Activated CD4-positive, alpha-beta T cell treated with anti-CD3 and anti-CD28 coated beads, Interleukin-2, amount 10 ng/mL, durations not matched to agents 24 days and 14 days (primary cell): Measurements from ENCODE around the gene GLP1R. TPM values are rescaled to one million over a fixed set of nuclear protein-coding genes. Genes with fewer than 3 reads are reported as not detected.

Experiments
- DNase-seq: peaks from one replicate; pipeline ENCODE4 v3.0.0; 2022
- H3K27ac Mint-ChIP-seq: one replicate; pipeline ENCODE4 v1.8.0; 2022; ENCODE audit warnings: mild to moderate bottlenecking, mixed read lengths
- H3K27me3 Mint-ChIP-seq: one replicate; pipeline ENCODE4 v1.8.0; 2022; ENCODE audit warnings: mixed read lengths
- H3K36me3 Mint-ChIP-seq: one replicate; pipeline ENCODE4 v1.8.0; 2022; ENCODE audit warnings: low read depth, mild to moderate bottlenecking, mixed read lengths
- H3K4me1 Mint-ChIP-seq: one replicate; pipeline ENCODE4 v1.8.0; 2021; ENCODE audit warnings: mixed read lengths
- H3K4me3 Mint-ChIP-seq: one replicate; pipeline ENCODE4 v1.8.0; 2022; ENCODE audit warnings: mild to moderate bottlenecking, moderate library complexity, mixed read lengths
- H3K9me3 Mint-ChIP-seq: one replicate; pipeline ENCODE4 v1.8.0; 2021; ENCODE audit warnings: mixed read lengths
- intact Hi-C: fragments of 100-400 bp; cut with micrococcal nuclease; formaldehyde crosslinking; loops from one replicate; pipeline ENCODE4 v1.15.1; 2023
- total RNA-seq: library from RNA; stranded (reverse); gene quantifications from 2 replicates; pipeline ENCODE4 v1.2.3, GENCODE V29; 2022

Gene GLP1R
- total RNA-seq, 1 donor from 2014 or later = 0.09 TPM

DNA sequence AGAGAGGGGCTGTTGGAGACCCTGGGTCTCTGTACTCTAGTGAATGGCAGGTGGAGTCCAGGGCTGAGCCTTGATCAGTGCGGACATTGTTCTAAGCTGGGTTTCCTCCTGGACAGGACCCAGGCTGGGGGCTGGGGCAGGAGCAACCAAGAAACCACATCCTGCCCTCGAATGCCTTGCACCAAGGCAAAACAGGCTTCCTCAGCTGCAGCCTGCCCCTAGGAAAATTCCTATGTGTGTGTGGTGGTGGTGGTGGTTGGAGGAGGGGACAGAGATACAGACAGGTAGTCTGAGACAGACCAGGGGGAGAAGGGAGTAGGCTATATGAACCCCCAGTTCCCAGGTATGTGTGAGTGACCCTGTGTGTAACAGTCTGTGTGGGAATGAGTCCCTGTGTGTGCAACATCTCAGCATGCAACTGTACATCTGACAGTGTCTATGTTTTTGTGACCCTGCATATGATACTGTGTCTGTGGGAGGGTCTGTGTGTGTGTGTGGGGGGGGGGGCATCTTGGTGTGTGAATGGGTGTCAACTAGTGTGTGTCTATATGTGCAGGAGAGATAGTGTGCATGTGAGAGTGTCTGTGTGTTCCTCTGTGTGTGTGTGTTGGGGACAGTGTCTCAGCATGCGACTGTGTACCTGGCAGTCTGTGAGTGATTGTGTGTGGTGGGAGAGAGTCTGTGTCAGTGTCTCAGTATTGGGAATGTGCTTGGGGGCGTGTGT, 3.0 kb downstream of the GLP1R start:
- intact Hi-C loops = no loop called here
- Mint-ChIP-seq H3K4me1 (peaks cover 17% of the 10 kb centered on the region), H3K36me3 (no peaks in the 10 kb centered on the region), H3K27ac (no peak overlapping the region), H3K4me3 (no peak overlapping the region), H3K27me3 (peaks cover 42% of the 10 kb centered on the region), H3K9me3 (no peaks in the 10 kb centered on the region)
- DNase-seq = no peak

DNA sequence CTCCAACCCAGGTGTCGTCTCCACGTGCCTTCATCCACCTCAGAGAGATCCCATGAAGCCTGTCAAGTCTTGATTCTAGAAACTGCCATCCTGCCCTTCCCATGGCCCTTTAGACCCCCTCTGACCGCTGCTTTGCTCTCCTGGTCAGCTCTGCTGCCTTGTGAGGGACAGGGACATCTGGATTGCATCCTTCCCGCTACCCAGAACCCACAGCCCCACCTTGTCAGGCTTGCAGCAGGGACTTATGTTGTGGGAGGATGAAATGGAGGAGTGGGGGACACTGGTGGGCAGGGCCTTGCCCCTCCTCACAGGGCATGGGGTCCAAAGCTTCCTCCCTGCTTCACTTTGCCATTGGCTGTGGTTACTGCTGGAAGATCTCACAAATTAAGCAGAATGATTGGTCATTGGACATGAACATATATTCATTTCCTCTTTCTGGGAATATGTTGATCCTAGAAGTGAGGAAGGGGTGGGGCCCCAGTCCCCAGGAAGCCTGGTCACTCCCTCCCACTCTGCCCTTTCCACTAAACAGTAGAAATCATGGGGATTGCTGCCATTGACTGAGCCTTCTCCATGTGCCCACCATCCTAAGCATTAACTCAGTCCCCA, 4.5 kb downstream of the GLP1R start:
- H3K36me3 Mint-ChIP-seq = no peaks in the 10 kb centered on the region
- peaks cover 28% of the 10 kb centered on the region for H3K27me3 Mint-ChIP-seq
- H3K4me3 Mint-ChIP-seq = no peak overlapping the region
- peaks cover 17% of the 10 kb centered on the region for H3K4me1 Mint-ChIP-seq
- DNase-seq = no peak
- intact Hi-C loops = no loop called here
- H3K9me3 Mint-ChIP-seq = no peaks in the 10 kb centered on the region
- no peak overlapping the region for H3K27ac Mint-ChIP-seq

DNA sequence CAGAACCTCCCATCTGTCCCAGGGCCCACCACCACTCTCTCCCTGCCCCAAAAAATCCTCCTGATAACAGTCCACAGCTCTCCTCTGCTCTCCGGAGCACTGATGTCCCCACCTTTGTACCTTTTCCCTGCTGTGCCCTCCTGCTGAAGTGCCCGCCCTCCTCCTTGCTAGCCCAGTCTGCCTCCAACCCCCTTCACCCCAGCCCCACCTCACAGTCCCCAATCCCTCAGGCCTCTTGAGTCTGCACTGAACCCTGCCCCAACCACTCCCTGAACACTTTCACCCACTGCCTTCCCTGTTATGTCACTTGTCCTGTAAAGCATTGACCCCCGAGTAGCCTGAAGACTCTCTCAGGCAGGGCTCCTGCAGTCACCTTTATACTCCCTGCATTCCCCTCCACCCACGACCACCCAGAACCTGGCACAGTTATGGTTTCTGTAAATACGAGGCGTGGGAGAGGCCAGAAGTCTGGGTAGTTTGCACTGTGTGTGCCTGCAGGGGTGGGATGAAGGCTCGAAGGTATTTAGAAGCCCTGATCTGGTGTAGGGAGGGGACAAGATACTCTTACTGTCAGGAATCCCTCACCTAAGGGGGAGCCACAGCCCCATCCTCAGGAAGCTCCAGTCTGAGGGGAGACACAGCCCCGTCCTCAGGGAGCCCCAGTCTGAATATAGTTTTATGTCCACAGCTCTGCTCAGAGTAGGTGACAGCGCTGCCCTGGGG, 5.4 kb downstream of the GLP1R start:
- no peaks in the 10 kb centered on the region for H3K36me3 Mint-ChIP-seq

DNA sequence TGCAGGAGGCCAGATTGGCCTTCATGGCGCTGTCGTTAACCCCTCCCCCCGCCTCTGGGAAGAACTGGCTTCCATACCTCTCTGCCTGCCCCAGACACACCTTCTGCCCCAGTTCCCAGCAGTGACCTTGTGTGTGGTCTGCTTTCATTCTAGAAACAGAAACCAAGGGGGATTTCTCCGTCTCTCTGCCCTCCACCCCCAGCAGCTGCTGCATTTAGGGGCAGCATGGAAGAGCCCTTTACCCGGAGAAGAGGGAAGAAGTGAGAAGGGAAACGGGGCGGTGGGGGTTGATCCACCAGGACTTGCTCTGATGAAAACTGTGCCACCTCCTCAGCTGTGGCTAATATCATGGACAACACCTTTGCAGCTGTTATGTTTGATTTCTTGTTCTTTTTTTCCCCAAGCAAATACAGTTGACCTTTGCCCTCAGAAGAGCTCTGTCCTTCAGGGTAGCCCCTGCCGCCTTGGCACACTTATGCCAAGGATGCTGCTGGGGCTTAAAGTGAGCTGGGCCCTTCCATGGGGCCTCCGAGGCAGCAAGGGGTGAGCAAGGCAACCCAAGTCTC, 6.1 kb downstream of the GLP1R start:
- Mint-ChIP-seq H3K27ac (no peak overlapping the region), H3K36me3 (no peaks in the 10 kb centered on the region), H3K27me3 (peaks cover 22% of the 10 kb centered on the region), H3K4me1 (peaks cover 15% of the 10 kb centered on the region), H3K4me3 (no peak overlapping the region), H3K9me3 (no peaks in the 10 kb centered on the region)
- intact Hi-C loops = no loop called here
- no peak for DNase-seq

More for the DNA sequence above, 5.4 kb downstream of the GLP1R start:
- Mint-ChIP-seq H3K4me1 (peaks cover 17% of the 10 kb centered on the region), H3K27me3 (peaks cover 29% of the 10 kb centered on the region), H3K9me3 (no peaks in the 10 kb centered on the region), H3K27ac (no peak overlapping the region), H3K4me3 (no peak overlapping the region)
- intact Hi-C loops = no loop called here
- DNase-seq = no peak

DNA sequence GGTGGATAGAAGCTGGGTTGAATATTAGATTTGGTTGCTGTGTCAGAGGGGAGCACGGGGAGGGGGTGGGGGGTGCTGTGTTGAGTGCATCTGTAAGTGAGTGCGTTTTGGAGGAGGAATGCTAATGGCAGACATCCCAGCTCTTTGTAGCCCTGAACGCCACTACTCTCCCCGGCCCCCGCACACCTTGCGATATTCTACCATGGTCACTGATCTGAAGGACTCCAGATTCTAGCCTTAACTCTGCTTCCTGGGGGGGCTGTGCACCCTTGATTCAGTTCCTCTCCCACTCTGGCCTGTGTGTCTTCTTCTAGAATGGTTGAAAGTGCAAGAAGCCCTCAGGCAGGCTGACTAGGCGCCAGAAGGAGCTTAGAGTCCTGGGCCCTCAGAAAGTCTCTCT, 7.1 kb downstream of the GLP1R start:
- H3K4me3 Mint-ChIP-seq = no peak overlapping the region
- no peak for DNase-seq

DNA sequence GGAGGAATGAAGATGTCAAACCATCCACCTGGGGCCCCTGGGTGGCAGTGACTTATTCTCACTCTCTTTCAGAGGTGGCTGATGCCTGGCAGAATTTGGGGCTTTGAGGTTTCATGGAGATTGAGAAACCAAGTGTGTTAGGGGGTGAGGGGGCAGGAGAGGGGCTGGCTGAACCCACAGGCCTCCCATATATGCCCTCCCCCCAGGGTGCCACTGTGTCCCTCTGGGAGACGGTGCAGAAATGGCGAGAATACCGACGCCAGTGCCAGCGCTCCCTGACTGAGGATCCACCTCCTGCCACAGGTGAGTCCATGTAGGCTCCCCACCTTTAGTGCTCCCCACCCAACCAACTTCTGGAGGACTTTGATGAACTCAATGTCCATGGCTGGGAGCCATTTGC, 7.6 kb downstream of the GLP1R start:
- no peak for DNase-seq
- Mint-ChIP-seq H3K36me3 (no peaks in the 10 kb centered on the region), H3K9me3 (no peaks in the 10 kb centered on the region)

More for the DNA sequence above, 7.1 kb downstream of the GLP1R start:
- no peaks in the 10 kb centered on the region for H3K9me3 Mint-ChIP-seq
- intact Hi-C loops = no loop called here
- peaks cover 21% of the 10 kb centered on the region for H3K27me3 Mint-ChIP-seq
- H3K27ac Mint-ChIP-seq = no peak overlapping the region
- peaks cover 11% of the 10 kb centered on the region for H3K4me1 Mint-ChIP-seq
- no peaks in the 10 kb centered on the region for H3K36me3 Mint-ChIP-seq

DNA sequence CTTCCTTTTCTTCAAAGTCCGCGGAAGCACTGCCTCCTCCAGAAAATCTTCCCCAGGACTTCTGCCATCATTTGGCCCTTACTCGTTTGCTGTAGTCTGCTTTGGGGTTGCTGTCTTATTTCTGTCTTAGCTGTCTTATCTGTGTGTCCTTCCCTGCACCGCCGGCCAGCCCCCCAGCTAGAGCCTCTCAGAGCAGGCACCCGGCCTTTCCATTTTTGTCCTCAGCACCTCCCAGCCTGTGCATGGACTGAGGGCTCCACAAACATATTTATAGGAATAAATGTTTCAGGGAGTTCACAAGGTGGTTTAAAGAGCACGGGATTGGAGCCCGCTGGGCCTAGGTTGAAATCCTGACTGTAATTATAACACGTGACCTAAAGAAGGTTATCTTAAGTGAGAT, 8.1 kb downstream of the GLP1R start:
- H3K4me3 Mint-ChIP-seq = no peak overlapping the region
- no peaks in the 10 kb centered on the region for H3K36me3 Mint-ChIP-seq
- H3K27ac Mint-ChIP-seq = no peak overlapping the region
- DNase-seq = no peak
- H3K9me3 Mint-ChIP-seq = no peaks in the 10 kb centered on the region
- intact Hi-C loops = no loop called here
- H3K27me3 Mint-ChIP-seq = peaks cover 24% of the 10 kb centered on the region
- H3K4me1 Mint-ChIP-seq = peaks cover 4% of the 10 kb centered on the region

More for the DNA sequence above, 7.6 kb downstream of the GLP1R start:
- Mint-ChIP-seq H3K27me3 (peaks cover 25% of the 10 kb centered on the region), H3K4me1 (peaks cover 7% of the 10 kb centered on the region), H3K27ac (no peak overlapping the region), H3K4me3 (no peak overlapping the region)
- intact Hi-C loops = no loop called here

DNA sequence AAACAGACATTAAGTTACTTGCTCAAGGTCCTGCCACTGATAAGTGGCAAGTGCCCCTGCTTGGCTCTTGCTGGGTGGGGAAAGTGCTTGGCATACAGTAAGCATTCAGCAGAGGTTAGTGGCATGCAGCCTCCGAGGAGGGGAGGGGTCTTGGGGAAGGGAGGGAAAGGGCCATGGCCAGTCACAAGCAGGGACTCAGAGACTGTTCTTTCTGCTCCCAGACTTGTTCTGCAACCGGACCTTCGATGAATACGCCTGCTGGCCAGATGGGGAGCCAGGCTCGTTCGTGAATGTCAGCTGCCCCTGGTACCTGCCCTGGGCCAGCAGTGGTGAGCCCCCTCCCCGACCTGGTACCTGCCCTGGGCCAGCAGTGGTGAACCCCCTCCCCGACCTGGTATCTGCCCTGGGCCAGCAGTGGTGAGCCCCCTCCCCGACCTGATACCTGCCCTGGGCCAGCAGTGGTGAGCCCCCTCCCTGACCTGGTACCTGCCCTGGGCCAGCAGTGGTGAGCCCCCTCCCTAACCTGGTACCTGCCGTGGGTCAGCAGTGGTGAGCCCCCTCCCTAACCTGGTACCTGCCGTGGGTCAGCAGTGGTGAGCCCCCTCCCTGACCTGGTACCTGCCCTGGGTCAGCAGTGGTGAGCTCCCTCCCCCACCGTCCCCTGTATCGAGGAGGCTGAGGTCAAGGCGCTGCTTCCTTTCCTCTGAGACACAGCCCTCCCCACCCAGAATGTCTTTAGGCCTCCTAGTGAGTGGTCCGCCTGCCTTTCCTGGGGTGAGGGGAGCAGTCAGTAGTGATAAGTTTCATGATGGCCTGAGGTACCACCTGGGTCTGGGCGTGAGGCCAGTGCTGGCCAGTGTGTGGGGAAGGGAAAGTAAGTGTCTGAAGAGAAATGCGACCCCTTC, 8.9 kb downstream of the GLP1R start:
- Mint-ChIP-seq H3K27ac (no peak overlapping the region), H3K4me1 (no peaks in the 10 kb centered on the region), H3K27me3 (peaks cover 22% of the 10 kb centered on the region), H3K9me3 (no peaks in the 10 kb centered on the region), H3K4me3 (no peak overlapping the region), H3K36me3 (no peaks in the 10 kb centered on the region)
- intact Hi-C loops = no loop called here
- no peak for DNase-seq

DNA sequence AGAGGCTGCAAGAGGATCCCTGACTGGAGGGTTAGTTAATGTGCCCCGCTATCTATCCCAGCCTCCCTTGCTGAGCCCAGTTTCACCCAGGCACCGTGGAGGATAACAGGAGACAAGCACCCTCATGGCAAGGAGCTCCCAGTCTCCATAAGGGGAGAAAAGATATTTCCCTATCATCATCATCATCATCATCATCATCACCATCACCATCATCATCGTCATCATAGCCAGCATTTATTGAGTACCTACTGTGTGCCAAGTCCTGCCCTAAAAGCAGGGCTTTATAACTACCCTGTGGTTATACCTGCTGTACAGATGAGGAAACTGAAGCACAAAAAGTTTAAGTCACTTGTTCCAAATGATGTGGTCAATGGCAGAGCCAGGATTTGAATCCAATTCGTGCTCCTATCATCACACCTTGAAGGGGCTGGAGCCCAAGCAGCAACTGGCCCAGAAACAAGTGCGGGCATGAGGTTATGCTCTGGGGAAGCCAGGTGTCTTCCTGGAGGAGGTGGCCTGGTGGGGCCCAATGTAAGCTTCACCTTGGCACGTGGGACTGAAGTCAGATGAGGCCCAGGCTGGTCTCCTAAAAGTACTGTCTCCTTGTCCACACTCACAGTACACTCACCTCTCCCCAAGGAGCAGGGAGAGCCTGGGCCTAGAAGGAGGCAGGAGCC, 10.0 kb downstream of the GLP1R start:
- H3K27ac Mint-ChIP-seq = no peak overlapping the region
- H3K4me3 Mint-ChIP-seq = no peak overlapping the region
- peaks cover 19% of the 10 kb centered on the region for H3K27me3 Mint-ChIP-seq
- DNase-seq = no peak
- intact Hi-C loops = no loop called here
- no peaks in the 10 kb centered on the region for H3K36me3 Mint-ChIP-seq
- H3K4me1 Mint-ChIP-seq = no peaks in the 10 kb centered on the region
- no peaks in the 10 kb centered on the region for H3K9me3 Mint-ChIP-seq

DNA sequence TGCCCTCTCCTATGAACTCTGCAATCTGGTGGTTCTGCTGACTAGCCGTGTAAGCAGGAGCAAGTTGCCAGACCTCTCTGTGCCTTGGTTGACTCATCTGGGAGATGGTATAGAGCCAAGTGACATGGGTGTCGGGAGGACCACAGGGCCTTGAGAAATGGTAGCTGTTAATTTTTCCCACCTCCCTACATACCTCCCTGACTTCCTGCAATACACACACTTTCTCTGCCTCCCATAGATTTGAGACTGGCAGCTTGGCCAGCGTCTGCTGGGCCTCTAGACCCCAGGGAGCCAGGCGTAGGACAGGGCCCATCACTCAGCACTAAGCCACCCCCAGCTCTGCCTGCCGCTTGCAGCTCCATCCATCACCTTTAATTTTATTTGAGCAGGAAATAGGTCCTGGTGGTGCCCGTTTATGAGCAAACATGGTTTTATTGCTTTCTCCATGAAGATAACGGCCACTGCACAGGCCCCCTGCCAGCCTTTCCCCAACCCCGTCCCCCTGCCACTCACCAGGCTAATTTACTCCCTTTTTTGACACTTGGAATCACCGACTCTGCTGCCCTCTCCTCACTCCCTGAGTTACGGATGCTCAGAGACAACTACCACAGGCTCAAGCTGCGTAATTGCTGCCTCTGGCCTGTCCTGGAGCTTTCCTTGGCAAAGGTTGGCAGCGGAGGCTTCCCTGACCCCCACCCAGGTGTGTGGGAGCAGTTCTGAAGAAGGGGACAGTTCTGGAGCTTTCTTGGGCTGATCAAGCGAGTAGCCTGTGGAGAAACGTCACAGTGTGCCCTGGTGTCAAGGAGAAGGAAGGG, 11.1 kb downstream of the GLP1R start:
- no peak overlapping the region for H3K27ac Mint-ChIP-seq
- no peaks in the 10 kb centered on the region for H3K4me1 Mint-ChIP-seq
- DNase-seq = no peak
- intact Hi-C loops = no loop called here
- H3K9me3 Mint-ChIP-seq = no peaks in the 10 kb centered on the region
- H3K4me3 Mint-ChIP-seq = no peak overlapping the region
- H3K27me3 Mint-ChIP-seq = peaks cover 18% of the 10 kb centered on the region
- H3K36me3 Mint-ChIP-seq = no peaks in the 10 kb centered on the region

DNA sequence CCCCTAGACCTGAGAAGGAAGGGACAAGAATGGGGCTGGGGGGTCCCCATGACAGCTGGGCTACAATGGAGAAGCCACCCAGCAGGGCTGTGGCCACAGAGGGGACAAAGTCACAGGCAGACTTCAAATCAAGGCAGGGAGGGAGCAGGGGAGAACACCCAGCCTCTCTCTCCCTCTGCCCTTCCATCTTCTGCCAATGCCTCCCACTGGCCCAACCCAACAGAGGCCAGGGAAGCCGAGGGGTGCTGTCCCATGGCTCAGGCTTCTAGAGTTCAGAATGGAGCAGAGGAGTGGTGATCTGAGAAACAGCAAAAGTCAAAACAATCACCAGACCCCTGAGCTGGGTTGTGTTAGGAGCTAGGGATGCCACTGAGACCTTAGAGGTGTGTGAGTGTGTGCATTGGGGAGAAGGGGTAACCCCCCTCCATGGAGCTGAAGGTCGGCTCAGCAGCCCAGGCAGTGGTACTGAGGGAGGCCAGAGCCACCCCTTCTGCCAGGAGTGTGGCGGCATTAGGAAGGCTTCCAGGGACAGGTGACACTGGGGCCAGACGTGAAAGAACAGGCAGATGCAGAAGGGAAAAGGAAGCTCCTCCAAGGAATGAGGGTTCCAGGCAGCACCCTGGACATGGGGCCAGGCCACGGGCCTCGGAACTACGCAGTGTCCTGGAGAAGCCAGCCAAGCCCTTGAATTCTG, 12.0 kb downstream of the GLP1R start:
- intact Hi-C loops = no loop called here
- Mint-ChIP-seq H3K9me3 (no peaks in the 10 kb centered on the region), H3K27me3 (peaks cover 24% of the 10 kb centered on the region), H3K4me1 (no peaks in the 10 kb centered on the region), H3K27ac (no peak overlapping the region), H3K36me3 (no peaks in the 10 kb centered on the region), H3K4me3 (no peak overlapping the region)
- no peak for DNase-seq

DNA sequence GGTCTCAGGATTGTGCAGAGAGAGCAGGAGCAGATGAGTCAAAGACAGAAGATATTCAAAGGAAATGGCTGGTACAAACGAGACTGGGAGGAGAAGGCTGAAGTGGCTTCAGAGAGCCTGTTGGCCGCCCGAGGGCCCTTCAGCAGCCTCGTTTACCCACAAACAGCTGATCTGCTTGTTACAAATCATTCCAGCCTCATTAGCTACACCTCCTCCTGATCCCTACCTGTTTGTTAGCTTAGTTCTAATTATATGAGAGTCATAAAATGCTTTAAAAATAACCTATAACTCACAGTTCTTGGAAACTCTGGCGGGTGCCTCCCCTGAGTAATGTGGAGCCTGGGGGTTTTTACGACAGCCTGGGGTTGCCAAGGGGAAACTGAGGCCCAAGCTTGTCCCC, 12.6 kb downstream of the GLP1R start:
- no peak overlapping the region for H3K27ac Mint-ChIP-seq

More for the DNA sequence above, 12.6 kb downstream of the GLP1R start:
- no peaks in the 10 kb centered on the region for H3K36me3 Mint-ChIP-seq
- no peaks in the 10 kb centered on the region for H3K9me3 Mint-ChIP-seq
- H3K4me1 Mint-ChIP-seq = no peaks in the 10 kb centered on the region
- peaks cover 23% of the 10 kb centered on the region for H3K27me3 Mint-ChIP-seq
- intact Hi-C loops = no loop called here
- H3K4me3 Mint-ChIP-seq = no peak overlapping the region
- DNase-seq = no peak
